Effector memory CD4-positive, alpha-beta T cell (primary cell): ENCODE results near the gene FLRT1.

Experiments
- DNase-seq, 3 donors: peaks; one replicate each; pipeline ENCODE4 v3.0.0-alpha.2; 2020
- H3K27ac ChIP-seq: 2 replicates; pipeline ENCODE4 v1.7.0; 2013; ENCODE audit warnings: mild to moderate bottlenecking, low read length, moderate library complexity; ENCODE audit not compliant: insufficient read depth, poor library complexity, severe bottlenecking
- H3K27me3 ChIP-seq: replicated peaks from 2 replicates; pipeline ENCODE4 v1.7.0; 2013; ENCODE audit warnings: mild to moderate bottlenecking, low read length; ENCODE audit not compliant: insufficient read depth, control insufficient read depth, poor library complexity, severe bottlenecking
- H3K36me3 ChIP-seq: 2 replicates; pipeline ENCODE4 v1.7.0; 2013; ENCODE audit warnings: mild to moderate bottlenecking, low read length, moderate library complexity; ENCODE audit not compliant: control insufficient read depth, insufficient read depth
- H3K4me1 ChIP-seq: 2 replicates; pipeline ENCODE4 v1.7.0; 2013; ENCODE audit warnings: low read length, mild to moderate bottlenecking; ENCODE audit not compliant: control insufficient read depth, insufficient read depth, poor library complexity, severe bottlenecking
- H3K4me3 ChIP-seq: 2 replicates; pipeline ENCODE4 v1.7.0; 2013; ENCODE audit warnings: low read length, low read depth, mild to moderate bottlenecking; ENCODE audit not compliant: insufficient read depth, poor library complexity, severe bottlenecking
- H3K9me3 ChIP-seq: 2 replicates; pipeline ENCODE4 v1.7.0; 2013; ENCODE audit warnings: mild to moderate bottlenecking, low read length, moderate library complexity; ENCODE audit not compliant: control insufficient read depth

Gene FLRT1

DNA sequence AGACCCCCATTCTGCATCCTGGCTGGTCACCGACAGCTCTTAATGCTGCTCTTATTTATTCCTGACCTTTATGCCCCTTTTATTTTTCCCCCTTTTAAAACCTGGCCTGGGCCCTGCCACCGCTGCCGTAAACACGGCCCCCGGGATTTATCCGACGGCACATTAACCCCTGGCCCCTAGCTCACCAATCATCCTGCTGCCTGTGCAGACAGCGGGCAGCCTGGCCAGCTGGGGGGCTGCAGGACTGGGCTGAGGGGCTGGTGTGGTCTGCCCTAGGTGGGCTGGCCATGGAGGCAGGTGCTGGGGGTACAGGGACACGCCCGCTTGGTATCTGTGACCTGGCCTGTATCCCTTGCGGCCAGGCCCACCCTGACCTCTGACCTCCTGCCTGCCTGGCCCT, 21.4 kb upstream of the FLRT1 start:
- Histone ChIP-seq H3K36me3 (no peaks in the 10 kb centered on the region), H3K27me3 (no peaks in the 10 kb centered on the region), H3K27ac (no peak overlapping the region), H3K9me3 (no peaks in the 10 kb centered on the region), H3K4me3 (no peak overlapping the region), H3K4me1 (no peaks in the 10 kb centered on the region)
- DNase-seq = no peak

DNA sequence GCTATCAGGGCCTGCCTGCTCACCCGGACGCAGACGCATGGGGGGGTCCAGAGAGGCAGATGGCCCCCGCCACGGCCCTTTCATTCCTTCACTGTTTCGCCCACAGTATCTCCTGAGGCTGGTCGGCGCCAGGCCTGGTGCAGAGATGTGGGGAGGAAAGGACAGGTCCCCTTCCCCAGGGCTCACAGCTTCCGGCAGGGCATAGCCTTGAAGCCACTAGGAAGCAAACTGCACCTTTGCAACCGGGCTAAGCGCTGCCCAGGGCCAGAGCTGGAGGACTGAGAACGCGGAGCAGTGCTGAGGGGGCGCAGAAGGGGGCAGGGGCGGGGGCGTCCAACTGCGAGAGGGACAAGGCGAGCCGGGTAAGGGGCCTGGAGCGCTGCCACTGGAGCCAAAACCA, 20.2 kb upstream of the FLRT1 start:
- Histone ChIP-seq H3K36me3 (no peaks in the 10 kb centered on the region), H3K9me3 (no peaks in the 10 kb centered on the region), H3K4me3 (no peak overlapping the region), H3K4me1 (no peaks in the 10 kb centered on the region), H3K27ac (no peak overlapping the region), H3K27me3 (no peaks in the 10 kb centered on the region)
- no peak for DNase-seq

DNA sequence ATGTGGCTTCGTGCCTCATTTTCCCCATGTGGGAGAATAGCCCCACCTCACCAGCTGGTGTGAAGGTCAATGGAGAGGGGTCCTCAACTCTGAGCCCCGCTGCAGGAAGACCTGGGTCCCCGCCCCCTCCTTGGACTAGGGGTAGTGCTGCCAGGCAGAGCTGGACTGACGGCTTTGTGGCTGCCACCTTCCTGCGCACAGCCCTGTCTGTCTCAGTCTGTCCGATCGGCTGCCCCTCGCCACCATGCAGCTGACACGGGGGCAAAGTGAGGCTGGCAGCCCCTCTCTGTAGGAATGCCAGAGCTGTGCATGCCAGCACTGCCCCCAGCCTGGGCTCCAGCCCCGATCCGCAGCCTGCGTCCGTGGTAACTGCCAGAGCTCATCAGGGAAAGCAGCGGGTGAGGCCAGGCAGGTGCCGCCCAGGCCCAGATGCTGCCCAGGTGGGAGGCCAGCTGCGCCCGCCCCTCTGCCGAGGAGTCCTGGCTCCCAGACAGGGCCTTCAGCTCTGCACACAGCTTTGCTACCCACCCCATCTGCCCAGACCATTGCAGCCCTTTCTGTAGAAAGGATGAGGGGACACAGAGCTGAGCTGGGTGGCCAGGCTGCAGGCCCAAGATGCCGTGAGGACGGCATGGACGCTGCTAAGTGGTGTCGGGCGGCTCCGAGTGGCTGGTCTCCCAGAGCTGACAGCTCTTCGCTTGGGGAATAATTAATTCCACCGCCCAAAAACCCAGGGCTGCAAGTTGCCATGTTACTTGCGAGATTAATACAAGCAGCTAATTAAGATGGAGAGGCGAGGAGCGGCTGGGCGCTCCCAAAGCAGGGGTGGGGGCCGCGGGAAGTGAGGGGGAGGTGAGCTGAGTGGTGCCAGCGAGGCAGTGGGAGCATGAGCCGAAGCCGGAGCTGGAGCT, 19.5 kb upstream of the FLRT1 start:
- Histone ChIP-seq H3K9me3 (no peaks in the 10 kb centered on the region), H3K4me1 (no peaks in the 10 kb centered on the region), H3K27ac (no peak overlapping the region), H3K27me3 (no peaks in the 10 kb centered on the region), H3K36me3 (no peaks in the 10 kb centered on the region), H3K4me3 (no peak overlapping the region)
- DNase-seq = no peak

DNA sequence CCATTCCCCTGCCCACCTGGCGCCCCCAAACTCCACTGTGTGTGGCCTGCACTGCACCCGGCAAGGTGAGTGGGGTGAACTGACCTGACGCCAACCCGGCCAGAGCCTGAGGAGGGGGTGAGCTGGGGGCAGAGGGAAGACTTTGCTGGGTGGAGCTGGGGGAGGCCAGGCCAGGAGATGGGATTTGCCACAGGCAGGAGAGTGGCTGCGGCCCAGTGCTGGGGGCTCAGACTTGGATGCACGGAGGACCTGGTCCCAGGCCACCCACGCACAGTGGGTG, 17.8 kb upstream of the FLRT1 start:
- no peak overlapping the region for H3K4me3 ChIP-seq
- H3K27me3 ChIP-seq = no peaks in the 10 kb centered on the region
- H3K9me3 ChIP-seq = no peaks in the 10 kb centered on the region
- H3K36me3 ChIP-seq = no peaks in the 10 kb centered on the region
- H3K27ac ChIP-seq = no peak overlapping the region
- DNase-seq = no peak
- H3K4me1 ChIP-seq = no peaks in the 10 kb centered on the region

DNA sequence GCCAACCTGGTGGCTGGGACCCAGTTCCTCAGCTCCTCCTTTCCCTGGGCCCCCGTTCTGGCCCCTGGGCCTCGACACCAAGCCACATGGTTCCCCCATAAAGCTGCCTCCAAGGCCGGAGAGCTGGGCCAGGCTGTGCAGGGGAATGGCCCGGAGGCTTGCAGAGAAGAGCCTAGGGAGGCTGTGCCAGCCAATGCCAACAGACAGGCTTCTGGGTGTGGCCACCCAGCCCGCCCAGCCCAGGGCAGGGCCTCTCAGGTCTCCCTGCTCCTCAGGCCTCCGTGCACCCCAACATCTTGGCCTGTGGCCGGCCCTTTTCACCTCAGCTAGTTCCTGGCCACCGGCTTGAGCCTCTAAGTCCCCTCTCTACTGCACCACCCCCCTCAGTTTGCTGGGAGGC, 17.4 kb upstream of the FLRT1 start:
- H3K27me3 ChIP-seq = no peaks in the 10 kb centered on the region
- no peak overlapping the region for H3K4me3 ChIP-seq
- no peaks in the 10 kb centered on the region for H3K4me1 ChIP-seq
- no peaks in the 10 kb centered on the region for H3K36me3 ChIP-seq
- no peak overlapping the region for H3K27ac ChIP-seq
- DNase-seq = no peak
- no peaks in the 10 kb centered on the region for H3K9me3 ChIP-seq

DNA sequence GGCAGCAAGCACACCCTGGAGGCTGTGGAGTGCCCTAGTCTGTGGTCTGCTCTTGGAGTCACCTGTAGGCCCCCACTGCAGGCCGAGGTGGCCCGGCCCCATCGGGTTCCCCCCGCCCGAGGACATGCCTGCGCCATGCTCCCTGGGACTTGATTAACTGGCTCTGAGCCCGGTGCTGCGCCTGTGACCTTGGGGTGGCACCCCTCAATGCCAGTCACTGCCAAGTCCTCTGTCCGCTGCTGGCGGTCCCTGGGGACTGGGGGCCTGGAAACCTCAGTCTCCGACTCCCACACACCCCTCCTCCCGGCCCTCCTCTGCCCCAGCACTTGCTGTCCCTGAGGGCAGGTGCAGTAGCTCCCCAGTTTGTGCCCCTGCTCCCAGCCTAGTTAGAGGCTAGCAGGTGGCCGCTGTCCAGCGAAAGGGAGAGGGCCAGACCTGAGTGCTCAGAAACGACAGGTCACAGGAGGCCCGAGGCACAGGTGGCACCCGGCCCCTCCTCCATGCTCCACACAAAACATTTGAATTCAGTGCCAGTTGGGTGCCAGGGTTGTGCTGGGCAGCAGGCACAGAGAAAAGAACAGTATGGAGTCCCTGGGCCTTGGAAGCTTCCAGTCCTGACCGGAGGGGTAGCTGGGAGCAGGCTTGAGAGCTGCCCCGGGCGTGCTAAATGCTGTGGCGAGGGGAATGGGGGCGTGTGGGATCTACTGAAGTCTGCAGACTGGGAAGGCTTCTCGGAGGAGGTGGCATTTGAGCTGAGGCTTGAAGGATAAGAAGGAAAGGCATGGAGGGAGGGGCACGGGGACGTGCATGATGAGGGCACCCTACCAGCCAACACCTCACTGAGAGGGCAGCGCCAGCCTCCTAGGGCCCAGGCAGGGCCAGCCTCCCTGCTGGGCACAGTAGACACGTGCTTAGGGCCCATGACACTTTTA, 16.4 kb upstream of the FLRT1 start:
- Histone ChIP-seq H3K9me3 (no peaks in the 10 kb centered on the region), H3K4me1 (no peaks in the 10 kb centered on the region), H3K27ac (no peak overlapping the region), H3K36me3 (no peaks in the 10 kb centered on the region), H3K4me3 (no peak overlapping the region), H3K27me3 (no peaks in the 10 kb centered on the region)
- DNase-seq = no peak

DNA sequence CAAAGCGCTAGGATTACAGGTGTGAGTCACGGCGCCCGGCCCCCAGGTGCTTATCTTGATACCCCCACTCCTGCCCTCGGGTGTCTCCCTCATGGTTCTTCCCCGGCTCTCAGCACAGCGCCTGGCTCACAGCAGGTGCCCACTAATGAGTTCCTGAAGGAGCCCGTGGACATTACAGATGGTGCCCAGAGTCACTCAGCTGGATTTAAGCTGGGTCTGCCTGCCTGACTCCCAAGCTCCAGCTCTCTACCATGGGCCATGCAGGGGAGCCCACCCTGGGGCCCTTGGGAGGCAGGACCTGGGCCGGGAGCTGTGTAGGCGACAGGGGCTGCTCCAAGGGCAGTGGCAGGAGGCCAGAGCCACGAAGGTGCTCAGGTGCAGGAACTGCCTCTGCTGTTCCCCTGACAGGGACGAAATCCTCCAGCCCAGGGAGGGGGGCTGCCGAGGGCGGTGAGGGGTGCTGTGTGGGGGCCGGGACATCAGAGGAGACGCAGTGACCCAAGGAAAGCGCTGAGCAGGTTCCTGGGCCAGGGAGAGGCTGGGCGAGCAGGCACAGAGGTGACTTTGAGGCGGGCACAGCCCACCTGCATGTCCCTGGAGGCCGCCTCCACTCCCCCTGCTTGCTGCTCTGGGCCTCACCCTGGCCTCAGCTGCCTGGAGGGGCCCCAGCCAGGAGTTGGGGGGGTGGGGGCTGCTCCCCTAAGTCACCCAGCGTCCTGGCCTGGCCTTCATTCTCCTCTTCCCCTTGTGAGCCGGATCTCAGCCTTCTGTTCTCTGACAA, 14.6 kb upstream of the FLRT1 start:
- Histone ChIP-seq H3K27me3 (no peaks in the 10 kb centered on the region), H3K4me1 (no peaks in the 10 kb centered on the region), H3K36me3 (no peaks in the 10 kb centered on the region), H3K4me3 (no peak overlapping the region), H3K27ac (no peak overlapping the region), H3K9me3 (no peaks in the 10 kb centered on the region)
- DNase-seq = no peak

DNA sequence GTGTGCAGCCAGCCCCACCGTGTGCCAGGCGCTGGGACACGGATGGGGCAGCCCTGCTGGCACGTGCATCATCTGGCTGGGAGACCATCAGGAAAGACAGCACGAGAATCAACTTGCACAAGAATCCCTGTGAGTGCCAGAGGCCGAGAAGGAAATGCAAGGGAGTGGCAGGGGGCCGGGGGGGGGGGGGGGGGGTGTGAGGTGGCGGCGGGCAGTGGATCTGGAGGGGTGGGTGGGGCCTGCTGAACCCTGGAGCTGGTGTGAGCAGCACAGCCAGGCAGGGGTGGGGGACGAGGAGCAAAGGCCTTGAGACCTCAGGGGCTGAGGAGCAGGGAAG, 14.0 kb upstream of the FLRT1 start:
- H3K9me3 ChIP-seq = no peaks in the 10 kb centered on the region
- H3K36me3 ChIP-seq = no peaks in the 10 kb centered on the region
- H3K27ac ChIP-seq = no peak overlapping the region
- no peaks in the 10 kb centered on the region for H3K27me3 ChIP-seq
- H3K4me3 ChIP-seq = no peak overlapping the region
- DNase-seq = no peak
- no peaks in the 10 kb centered on the region for H3K4me1 ChIP-seq

DNA sequence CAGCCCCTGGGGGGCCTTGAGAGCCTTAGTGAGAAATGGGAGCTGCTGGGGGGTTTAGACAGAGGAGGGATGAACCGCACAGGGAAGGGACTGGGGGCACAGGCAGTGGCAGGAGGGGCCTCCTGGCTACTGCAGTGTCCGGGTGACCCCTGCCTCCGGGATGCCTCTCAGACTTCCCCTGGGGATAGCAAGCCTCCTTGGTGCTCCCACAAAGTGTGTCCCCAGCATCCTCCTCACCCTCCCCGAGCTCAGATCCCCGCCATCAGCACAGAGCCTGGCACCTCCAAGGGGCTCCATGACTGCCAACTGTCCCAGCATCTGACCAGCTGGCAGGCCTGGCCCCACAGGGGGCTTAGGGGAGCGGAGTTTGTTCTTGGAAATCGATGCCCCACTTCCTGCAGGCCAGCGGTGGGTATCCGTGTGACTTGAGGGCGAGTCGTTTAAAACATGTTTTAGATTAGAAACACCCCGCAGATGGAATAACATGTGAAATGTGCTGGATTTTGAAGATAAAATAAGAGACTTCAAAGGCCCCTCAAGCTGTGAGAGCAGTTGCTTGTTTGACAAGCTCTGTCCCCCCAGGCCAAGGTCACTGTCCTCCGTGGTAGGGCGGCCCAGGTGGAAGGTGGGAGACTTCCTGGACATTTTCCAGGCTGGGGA, 13.5 kb upstream of the FLRT1 start:
- no peaks in the 10 kb centered on the region for H3K27me3 ChIP-seq
- no peaks in the 10 kb centered on the region for H3K9me3 ChIP-seq
- no peak for DNase-seq
- H3K27ac ChIP-seq = no peak overlapping the region
- H3K36me3 ChIP-seq = no peaks in the 10 kb centered on the region
- no peaks in the 10 kb centered on the region for H3K4me1 ChIP-seq
- H3K4me3 ChIP-seq = no peak overlapping the region
